NB4 (cell line): ENCODE data around the gene KCNA5.

Source experiments
- DNase-seq: peaks from one replicate; pipeline ENCODE4 v3.0.0; 2010; ENCODE audit warnings: low read depth
- H3K4me3 ChIP-seq: one replicate; pipeline ENCODE4 v1.5.1; 2011; ENCODE audit warnings: mild to moderate bottlenecking, low read depth, low read length, moderate library complexity
- CTCF ChIP-seq: IDR thresholded peaks from one replicate; pipeline ENCODE4 v1.5.1; 2012; ENCODE audit warnings: low read depth, low read length
- MAX ChIP-seq: IDR thresholded peaks from 2 replicates; pipeline ENCODE4 v1.6.1; 2011; ENCODE audit warnings: low read depth, low read length
- MYC ChIP-seq: IDR thresholded peaks from 2 replicates; pipeline ENCODE4 v1.6.1; 2011; ENCODE audit warnings: low read depth, low read length
- POLR2A ChIP-seq: IDR thresholded peaks from 2 replicates; pipeline ENCODE4 v1.6.1; 2011; ENCODE audit warnings: mild to moderate bottlenecking; ENCODE audit not compliant: insufficient read length; ENCODE audit errors: extremely low read depth

The KCNA5 gene

GRCh38 chr12:5094551-5094950 lies 50.9 kb downstream of the KCNA5 start:
- no peak for TF ChIP-seq MAX
- DNase-seq = no peak
- H3K4me3 ChIP-seq = no peak overlapping the region

GRCh38 chr12:5094986-5095385 lies 51.3 kb downstream of the KCNA5 start:
- no peak for DNase-seq
- TF ChIP-seq CTCF (no peak), MYC (no peak), MAX (no peak), POLR2A (no peak)
- no peak overlapping the region for H3K4me3 ChIP-seq
